Thyroid gland (tissue), 4 donors: ENCODE measurements around the gene ARL2BP.

Experiments used
- CTCF ChIP-seq, 6 experiments: fragments of 200-600 bp in 3 of 6; fragments of 450-650 bp in 3 of 6; sonication (generic) in 3 of 6; IDR thresholded peaks; one replicate each; pipeline ENCODE4 v1.5.1; 2016 to 2019; ENCODE audit warnings: antibody characterized with exemption in 6 of 6, mild to moderate bottlenecking in 2 of 6, inconsistent platforms in 1 of 6, moderate library complexity in 1 of 6
- POLR2A ChIP-seq, 2 donors: fragments of 450-650 bp; IDR thresholded peaks; one replicate each; pipeline ENCODE4 v1.6.1; 2017; ENCODE audit warnings: antibody characterized with exemption in 2 of 2, mild to moderate bottlenecking in 2 of 2, moderate library complexity in 1 of 2

- TF ChIP-seq CTCF (IDR thresholded peaks at IDR 0.05) = no peak
- TF ChIP-seq POLR2A (IDR thresholded peaks at IDR 0.05) = no peak
These were observed 18.7 kb downstream of the ARL2BP start for GRCh38 chr16:57263541-57264351.
